GM18868 (cell line): ENCODE results near the gene SORCS2.

ENCODE experiments used
- ATAC-seq: cut with Tn5 transposase; IDR thresholded peaks from one replicate; pipeline ENCODE4 v1.9.1; 2021; ENCODE audit warnings: mild to moderate bottlenecking, moderate library complexity; ENCODE audit not compliant: unreplicated experiment

The SORCS2 gene

GRCh38 chr4:7762376-7763030 is 570.2 kb downstream of the SORCS2 start:
- no peak for ATAC-seq

DNA sequence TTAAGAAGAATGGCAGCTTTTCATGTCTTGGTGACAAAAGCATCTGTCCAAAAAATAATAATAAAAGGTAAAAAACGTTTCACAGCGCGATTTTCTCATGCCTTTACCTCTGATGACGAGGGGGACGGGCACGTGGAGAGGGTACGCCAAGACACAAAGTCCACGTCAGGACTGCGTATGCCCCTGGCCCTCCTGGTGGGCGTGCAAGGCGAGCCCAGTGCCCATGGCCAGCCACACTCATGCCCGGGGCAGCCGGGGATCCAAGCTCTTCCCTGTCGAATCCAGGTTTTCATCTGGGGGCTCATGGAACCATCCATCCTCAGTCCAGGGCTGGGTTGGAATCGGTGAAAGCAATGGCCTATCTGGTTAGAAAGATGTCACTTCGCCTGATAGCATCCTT is 570.8 kb downstream of the SORCS2 start:
- ATAC-seq, result no peak

GRCh38 chr4:7763788-7764187 is 571.5 kb downstream of the SORCS2 start:
- ATAC-seq, result no peak

GRCh38 chr4:7764466-7764865 is 572.1 kb downstream of the SORCS2 start:
- ATAC-seq, result no peak

DNA sequence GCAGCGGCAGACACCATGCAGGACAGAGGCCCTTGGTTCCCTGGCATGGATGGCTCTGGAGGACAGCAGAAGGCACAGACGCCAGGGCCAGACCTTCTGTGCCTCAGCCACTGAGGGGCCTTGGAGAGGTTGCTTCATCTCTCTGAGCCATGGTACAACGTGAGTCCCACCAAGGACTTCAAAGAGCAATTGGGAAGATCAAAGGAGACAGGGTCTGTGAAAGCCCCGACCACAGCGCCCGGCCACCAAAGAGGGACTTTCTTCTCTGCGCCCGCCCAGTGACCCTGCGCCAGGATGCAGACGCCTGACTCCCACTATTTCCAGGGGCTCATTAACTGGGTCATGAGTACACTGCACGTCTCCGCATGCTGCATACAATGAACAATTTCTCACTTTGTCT is 573.3 kb downstream of the SORCS2 start:
- ATAC-seq, result no peak

DNA sequence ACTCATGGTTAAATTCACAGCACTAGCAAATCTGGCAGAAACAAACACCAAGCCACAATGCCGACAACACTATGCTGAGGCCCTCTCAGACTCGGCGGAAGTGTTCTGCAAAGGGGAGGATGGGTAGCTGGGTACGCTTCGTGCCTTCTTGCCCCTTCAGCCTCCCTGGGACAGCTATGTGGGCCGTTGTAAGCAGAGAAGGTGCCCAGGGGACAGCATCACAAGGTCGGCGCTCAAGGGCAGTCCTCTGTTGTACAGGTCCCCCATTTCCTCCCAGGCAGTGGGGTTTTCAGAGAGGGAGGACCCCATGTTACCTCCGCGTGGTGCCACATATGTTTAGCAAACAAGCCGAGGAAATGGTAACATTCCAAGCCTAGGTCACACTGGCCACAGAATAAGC is 573.7 kb downstream of the SORCS2 start:
- ATAC-seq, result no peak

GRCh38 chr4:7766661-7767345 is 574.5 kb downstream of the SORCS2 start:
- ATAC-seq, result no peak

GRCh38 chr4:7767526-7767925 is 575.2 kb downstream of the SORCS2 start:
- no peak for ATAC-seq

- no peak for ATAC-seq
Observed at GRCh38 chr4:7767966-7768365, 575.6 kb downstream of the SORCS2 start.

- ATAC-seq, result no peak
Observed at GRCh38 chr4:7768736-7769135, 576.4 kb downstream of the SORCS2 start.

DNA sequence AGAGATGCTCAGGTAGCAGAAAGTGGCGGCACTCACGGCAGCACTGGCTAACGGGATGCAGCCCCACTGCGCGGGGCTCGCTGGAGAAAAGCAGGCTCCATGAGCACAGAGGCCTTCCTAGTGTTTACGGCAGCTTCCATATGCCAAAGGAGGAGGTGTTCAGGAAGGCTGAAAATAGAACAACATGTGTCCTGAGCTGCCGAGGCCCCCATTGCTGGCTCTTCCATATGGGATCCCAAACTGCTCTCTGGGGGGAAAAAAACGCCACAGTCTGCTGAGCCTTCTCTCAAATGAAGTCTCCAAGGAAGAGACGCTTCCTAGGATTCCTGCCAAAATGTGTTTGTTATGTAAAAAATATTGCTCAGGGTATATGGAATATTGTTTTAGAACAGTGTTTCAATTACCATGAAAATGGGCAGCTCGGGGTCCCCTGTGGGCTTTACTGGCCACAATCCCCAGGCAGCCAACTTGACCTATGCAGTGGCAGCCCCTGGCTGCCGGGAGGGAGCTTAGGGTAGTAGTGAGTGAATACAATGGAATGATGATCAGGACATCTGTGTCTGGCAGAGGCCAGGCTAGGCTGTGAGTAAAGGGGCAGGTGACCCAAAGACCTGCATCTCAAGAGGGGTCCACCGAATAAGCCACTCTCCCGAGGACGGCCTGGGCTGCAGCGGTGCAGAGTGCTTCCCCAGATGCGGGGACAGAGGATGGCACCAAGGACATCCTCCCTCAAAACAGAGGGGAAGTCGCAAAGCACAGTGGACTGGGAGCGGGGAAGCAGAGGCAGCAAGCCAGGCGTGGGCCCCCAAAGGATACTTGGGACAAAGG is 577.3 kb downstream of the SORCS2 start:
- ATAC-seq, result no peak

DNA sequence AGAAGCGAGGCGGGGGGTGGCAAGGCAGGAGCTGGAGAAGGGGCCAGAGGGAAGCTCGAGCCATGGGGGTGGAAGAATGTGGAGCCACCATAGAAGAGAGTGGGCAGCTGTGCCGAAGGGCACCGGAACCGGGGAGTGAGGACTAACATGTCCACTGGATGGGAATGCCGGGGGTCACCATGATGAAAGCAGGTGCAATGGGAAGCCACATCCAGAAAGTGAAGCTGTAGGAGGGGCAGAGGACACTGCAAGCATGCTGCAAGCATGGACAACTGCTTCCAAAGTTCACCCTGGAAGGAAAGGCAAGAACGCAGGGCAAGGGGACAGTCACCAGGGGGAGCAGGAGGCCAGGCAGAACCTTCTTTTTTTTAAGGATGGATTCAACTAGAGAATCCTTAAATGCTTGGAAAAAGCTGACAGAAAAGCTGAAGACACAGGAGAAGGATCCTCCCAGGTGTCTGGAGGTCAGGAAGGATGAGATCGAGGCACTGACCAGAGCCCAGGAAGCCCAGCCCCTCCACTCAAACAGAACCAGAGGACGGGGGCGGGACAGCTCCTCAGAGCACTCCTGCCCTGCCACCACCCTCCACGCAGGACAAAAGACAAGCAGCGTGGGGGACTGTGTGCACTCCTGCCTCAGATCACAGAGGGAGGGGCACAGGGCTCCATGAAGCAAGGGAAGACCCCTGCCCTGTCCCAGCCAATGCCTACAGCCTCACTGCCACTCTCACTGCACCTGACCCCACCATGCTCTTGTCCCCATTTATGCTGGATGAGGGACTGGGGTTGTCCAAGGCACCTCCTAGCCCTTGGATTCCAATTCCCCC is 578.1 kb downstream of the SORCS2 start:
- ATAC-seq, result no peak

DNA sequence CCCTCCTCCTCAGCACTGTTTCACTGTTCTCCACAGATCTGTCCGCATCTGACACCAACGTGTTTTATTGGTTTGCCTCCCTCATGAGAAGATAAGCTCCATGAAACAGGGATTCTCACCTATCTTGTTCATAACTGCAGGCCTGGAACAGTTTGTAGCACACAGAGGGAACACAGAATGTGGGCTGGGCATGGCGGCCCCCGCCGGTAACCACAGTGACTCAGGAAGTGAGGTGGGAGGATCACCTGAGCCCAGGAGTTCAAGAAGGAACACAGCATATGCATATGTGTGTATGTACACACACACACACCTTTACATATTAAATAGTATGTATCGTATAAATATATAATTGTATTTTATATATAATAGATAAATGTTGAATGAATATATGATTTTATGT is 578.7 kb downstream of the SORCS2 start:
- no peak for ATAC-seq

DNA sequence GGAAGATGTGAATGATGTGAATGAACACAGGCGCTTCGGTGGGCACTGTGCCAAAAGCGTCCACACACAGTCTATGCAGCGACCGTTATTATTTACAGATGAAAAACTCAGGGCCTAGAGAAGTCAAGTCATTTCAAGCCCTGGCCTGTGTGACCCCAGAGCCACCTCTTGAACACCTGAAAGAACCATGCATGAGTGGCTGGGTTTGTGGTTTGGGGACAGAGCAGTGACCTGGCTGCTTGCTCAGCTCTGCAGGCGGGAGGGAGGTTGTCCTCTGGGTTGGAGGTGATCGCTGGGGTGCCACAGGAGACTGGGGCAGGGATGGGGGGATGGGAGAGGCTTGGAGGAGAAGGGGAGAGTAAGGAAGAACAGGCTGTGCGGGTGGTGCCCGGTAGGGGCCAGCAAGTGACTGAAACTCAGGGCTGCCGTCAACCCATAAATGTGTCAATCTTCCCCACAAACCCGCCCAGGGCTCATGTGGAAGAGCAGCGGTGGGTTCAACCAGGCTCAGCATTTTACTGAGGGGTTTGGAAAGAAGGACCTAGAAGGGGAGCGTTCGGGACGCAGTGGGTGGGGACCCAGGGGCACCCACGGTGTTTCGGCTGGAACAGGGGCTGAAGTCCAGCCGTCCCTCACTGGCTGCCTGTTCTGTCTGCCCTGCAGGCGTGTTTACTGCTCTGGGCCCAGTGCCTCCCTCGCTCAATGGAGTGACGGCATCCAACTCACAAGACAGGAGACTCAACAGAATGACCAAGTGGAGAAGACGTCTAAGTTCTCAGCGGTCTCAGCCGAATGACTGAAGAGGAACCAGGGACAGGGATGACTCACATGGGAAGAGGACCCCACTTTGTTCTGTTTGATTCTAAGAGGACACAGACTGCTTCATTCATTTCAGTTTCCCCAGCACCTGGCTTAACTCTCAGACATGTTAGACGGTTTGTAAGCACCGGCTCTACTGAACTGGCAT is 579.5 kb downstream of the SORCS2 start:
- no peak for ATAC-seq

DNA sequence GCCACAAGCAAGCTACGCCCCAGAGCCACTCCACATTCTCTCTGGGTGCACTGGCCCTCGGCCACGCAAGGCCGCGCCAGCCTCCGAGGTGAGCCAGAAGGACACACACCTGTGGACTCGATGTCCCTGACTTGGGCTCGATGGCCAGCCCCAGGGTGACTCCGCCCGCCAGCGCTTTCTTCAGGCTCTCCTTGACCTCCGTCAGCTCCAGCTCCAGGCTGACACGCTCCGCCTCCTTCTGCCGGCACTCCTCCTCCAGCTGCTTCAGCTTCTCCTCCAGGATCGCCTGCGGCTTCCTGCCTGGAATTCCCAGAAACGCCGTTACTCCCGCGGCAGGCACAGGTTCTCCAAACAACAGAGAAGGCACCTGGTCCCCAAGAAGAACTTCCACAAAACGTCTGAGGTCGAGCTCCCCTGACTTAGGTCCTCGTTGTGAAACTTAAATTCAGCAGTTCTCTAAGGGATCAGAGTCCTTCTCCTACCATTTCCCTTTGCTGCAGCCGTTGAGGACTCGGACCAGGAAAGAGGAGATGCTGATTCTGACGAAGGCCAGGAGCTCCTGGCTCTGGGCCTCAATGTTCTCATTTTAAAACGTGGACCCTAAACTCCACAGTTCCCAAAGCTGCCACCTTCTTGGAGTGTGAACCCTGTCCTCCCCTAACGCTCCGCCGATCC is 580.5 kb downstream of the SORCS2 start:
- ATAC-seq, result no peak

DNA sequence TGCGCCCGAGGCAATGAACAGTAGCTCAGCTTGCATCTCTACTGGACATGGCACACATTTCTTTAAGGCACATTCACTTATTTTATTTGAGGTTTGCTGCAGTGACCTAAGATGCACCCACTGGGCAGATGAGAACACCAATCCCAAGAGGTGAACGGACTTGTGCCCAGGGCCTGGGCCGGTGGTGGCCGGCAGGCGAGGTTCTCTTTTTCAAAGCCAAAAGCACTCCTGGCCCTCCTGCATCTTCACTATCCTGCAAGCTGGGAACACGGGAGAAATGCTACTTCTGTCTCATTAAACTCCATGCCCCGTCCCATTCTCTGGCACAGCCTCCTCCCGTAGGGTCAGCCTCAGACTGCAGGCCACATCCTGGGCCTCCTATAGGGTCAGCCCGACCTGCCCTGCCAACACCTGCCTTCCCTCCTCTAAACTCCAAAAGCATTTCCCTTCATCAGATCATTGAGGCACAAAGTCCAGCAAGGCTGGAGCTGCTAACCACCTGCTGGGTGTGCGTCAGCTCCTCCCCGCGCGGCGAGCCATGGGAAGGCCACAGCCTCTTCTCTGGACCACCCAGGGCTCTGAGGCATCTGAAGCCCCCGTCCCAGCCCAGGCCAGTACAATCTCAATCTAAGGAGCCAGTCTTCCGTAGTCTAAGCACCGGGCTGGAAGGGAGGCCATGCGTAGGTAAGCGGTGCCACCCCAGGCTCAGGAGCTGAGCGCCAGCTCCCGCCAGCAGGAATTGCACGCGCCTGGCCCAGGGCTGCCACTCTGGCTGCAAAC is 581.3 kb downstream of the SORCS2 start:
- ATAC-seq, result no peak

DNA sequence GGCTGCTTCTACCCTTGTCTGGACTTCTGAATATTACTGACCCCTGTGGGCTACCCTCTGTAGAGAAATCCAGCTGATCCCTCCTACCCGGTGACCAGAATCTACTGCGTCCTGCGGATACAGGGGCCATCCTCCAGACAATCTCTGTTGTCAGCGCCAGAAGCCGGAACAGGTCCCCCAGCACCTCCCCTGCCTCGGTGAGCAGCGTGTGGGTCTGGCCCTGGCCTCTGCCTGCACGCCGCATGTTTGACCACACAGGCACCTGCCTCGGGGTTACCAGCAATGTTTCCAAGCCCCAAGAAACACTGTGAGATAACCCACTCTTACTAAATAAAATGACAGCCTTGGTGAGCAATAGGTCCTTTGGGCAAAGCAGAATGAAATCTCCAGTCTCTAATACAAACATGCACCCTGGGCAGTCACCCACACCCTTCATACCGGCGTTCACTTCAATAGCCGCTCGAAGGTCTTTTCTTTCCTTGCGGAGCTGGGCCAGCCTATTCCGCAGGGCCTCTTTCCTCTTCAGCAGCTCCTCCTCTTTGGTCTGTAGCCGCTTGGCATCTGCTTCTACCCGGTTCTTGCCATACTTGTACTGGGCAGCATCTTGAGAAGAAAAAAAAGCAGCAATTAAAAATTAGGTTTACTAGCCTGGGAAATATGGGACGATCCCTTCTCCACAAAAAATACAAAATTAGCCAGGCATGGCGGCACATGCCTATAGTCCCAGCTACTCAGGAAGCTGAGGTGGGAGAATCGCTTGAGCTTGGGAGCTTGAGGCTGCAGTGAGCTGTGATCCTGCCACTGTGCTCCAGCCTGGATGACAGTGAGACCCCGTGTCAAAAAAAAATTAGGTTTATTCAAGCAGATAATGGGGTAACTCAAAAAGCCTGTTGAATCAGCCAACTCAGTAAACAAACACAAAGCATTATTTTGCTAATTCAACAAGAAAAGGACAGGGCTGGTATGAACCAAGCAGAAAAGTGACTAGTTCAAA is 582.3 kb downstream of the SORCS2 start:
- no peak for ATAC-seq
